Stomach (tissue), 9 donors: ENCODE data around the gene KLF8. TPM values are rescaled to one million over a fixed set of nuclear protein-coding genes. Genes with fewer than 3 reads are reported as not detected.

Source experiments
- DNase-seq, 2 donors: peaks; one replicate each; pipeline versions ENCODE4 v3.0.0 to v3.0.0-alpha.2; 2013 to 2019
- H3K27ac ChIP-seq, 5 donors: fragments of 200-600 bp in 4 of 5; sonication (generic) in 4 of 5; one replicate each; pipeline ENCODE4 v1.5.1; 2013 to 2019; ENCODE audit warnings: mild to moderate bottlenecking in 1 of 5, moderate library complexity in 1 of 5
- H3K27me3 ChIP-seq, 3 donors: fragments of 200-600 bp; sonication (generic); one replicate each; pipeline ENCODE4 v1.5.1; 2017 to 2019; ENCODE audit warnings: mixed run types in 1 of 3
- H3K36me3 ChIP-seq, 4 donors: fragments of 200-600 bp; sonication (generic); 1 replicate in 3 of 4; 2 replicates in 1 of 4; pipeline ENCODE4 v1.5.1; 2016 to 2019
- H3K4me1 ChIP-seq, 4 donors: fragments of 200-600 bp; sonication (generic); one replicate each; pipeline ENCODE4 v1.5.1; 2016 to 2019
- H3K4me3 ChIP-seq, 4 donors: fragments of 200-600 bp; sonication (generic) in 3 of 4; one replicate each; pipeline ENCODE4 v1.5.1; 2016 to 2019; ENCODE audit warnings: mild to moderate bottlenecking in 1 of 4
- H3K9me3 ChIP-seq, 4 donors: fragments of 200-600 bp; sonication (generic); one replicate each; pipeline ENCODE4 v1.5.1; 2016 to 2019
- EP300 ChIP-seq: sonication (generic); formaldehyde crosslinking; IDR thresholded peaks from one replicate; pipeline ENCODE4 v1.6.1; 2017; ENCODE audit warnings: antibody characterized with exemption
- POLR2A ChIP-seq, 4 donors: fragments of 450-650 bp; IDR thresholded peaks; one replicate each; pipeline ENCODE4 v1.6.1; 2016; ENCODE audit warnings: antibody characterized with exemption in 4 of 4, control low read depth in 2 of 4, mild to moderate bottlenecking in 1 of 4, moderate library complexity in 1 of 4
- POLR2AphosphoS5 ChIP-seq, 3 donors: sonication (generic); formaldehyde crosslinking; IDR thresholded peaks; one replicate each; pipeline ENCODE4 v1.6.1; 2016; ENCODE audit warnings: antibody characterized with exemption in 3 of 3
- WGBS, 5 donors: extraction: QIAGEN DNeasy Blood & Tissue Kit in 3 of 5; methylation state at CpG; one replicate each; pipeline versions ENCODE4 v1.1.5 to v1.1.7; 2013 to 2018; 5-methylcytosine and 5-hydroxymethylcytosine counted together
- intact Hi-C: fragments of 100-400 bp; cut with DNase I; formaldehyde crosslinking; loops from one replicate; pipeline ENCODE4 v1.15.1; 2023; ENCODE audit warnings: low total_unique reads
- polyA plus RNA-seq, 3 donors: library from polyadenylated mRNA; stranded (reverse); fragments of 200-250 nt; gene quantifications; one replicate each; pipeline ENCODE4 v1.2.3, GENCODE V29; 2013
- total RNA-seq, 5 donors: library from RNA; depleted of rRNA; stranded (reverse); fragments of >200 nt; gene quantifications; one replicate each; pipeline versions ENCODE4 v1.1.0 to v1.2.3, GENCODE V29; 2014 to 2016
- TF ChIP-seq, protein P1 (sequence below), 7 experiments: fragments of 450-650 bp in 4 of 7; fragments of 200-600 bp in 3 of 7; sonication (generic) in 3 of 7; IDR thresholded peaks; one replicate each; pipeline ENCODE4 v1.5.1; 2016 to 2019; ENCODE audit warnings: antibody characterized with exemption in 7 of 7, control low read depth in 2 of 7, mild to moderate bottlenecking in 1 of 7
- donor health status: healthy with polysubstance abuse.
- donor health status: Bipolar disorder and iron deficiency.
- donor health status: healthy.

KLF8 gene
- total and polyA plus RNA-seq, 8 donors = 0.29 to 15.2 (median 6.5) TPM

GRCh38 chrX:56284269-56284668, 52.1 kb downstream of the KLF8 start:
- H3K27ac ChIP-seq = no peak overlapping the region
- intact Hi-C loops = no loop called here
- H3K9me3 ChIP-seq = peaks cover 0 to 5% (median under 1%) of the 10 kb centered on the region in 4 donors
- H3K4me1 ChIP-seq = no peaks in the 10 kb centered on the region
- H3K4me3 ChIP-seq = no peak overlapping the region
- 83 to 94% (median 92%) methylated on average over 12 to 13 of the region's 13 CpGs for WGBS, 5 donors
- H3K36me3 ChIP-seq = peaks cover 0 to 23% (median 11%) of the 10 kb centered on the region in 4 donors
- no peak for TF ChIP-seq EP300
- no peak for TF ChIP-seq POLR2AphosphoS5 (IDR thresholded peaks at IDR 0.05)
- TF ChIP-seq POLR2A (IDR thresholded peaks at IDR 0.05) = no peak
- TF ChIP-seq, protein P1, sequence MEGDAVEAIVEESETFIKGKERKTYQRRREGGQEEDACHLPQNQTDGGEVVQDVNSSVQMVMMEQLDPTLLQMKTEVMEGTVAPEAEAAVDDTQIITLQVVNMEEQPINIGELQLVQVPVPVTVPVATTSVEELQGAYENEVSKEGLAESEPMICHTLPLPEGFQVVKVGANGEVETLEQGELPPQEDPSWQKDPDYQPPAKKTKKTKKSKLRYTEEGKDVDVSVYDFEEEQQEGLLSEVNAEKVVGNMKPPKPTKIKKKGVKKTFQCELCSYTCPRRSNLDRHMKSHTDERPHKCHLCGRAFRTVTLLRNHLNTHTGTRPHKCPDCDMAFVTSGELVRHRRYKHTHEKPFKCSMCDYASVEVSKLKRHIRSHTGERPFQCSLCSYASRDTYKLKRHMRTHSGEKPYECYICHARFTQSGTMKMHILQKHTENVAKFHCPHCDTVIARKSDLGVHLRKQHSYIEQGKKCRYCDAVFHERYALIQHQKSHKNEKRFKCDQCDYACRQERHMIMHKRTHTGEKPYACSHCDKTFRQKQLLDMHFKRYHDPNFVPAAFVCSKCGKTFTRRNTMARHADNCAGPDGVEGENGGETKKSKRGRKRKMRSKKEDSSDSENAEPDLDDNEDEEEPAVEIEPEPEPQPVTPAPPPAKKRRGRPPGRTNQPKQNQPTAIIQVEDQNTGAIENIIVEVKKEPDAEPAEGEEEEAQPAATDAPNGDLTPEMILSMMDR (IDR thresholded peaks at IDR 0.05) = no peak
- H3K27me3 ChIP-seq = peaks cover 0 to 4% (median 0%) of the 10 kb centered on the region in 3 donors
- DNase-seq = no peak

- WGBS, 5 donors = 45 to 87% (median 65%) methylated on average over 2 of the region's 2 CpGs
- Histone ChIP-seq H3K36me3 (peaks cover 0 to 27% (median 11%) of the 10 kb centered on the region in 4 donors), H3K9me3 (peaks cover 0 to 20% (median 5%) of the 10 kb centered on the region in 4 donors), H3K27ac (no peak overlapping the region), H3K4me3 (no peak overlapping the region), H3K4me1 (no peaks in the 10 kb centered on the region), H3K27me3 (no peaks in the 10 kb centered on the region)
- TF ChIP-seq POLR2AphosphoS5 (IDR thresholded peaks at IDR 0.05) = no peak
- no peak for TF ChIP-seq POLR2A (IDR thresholded peaks at IDR 0.05)
- TF ChIP-seq EP300 = no peak
- TF ChIP-seq, protein P1 (IDR thresholded peaks at IDR 0.05) = no peak
- intact Hi-C loops = no loop called here
- no peak for DNase-seq
Observed at GRCh38 chrX:56288608-56289007, 56.5 kb downstream of the KLF8 start.

- H3K27ac ChIP-seq = no peak overlapping the region
- WGBS, 5 donors = 60 to 93% (median 82%) methylated on average over 1 of the region's 1 CpG
- intact Hi-C loops = no loop called here
- no peaks in the 10 kb centered on the region for H3K27me3 ChIP-seq
- H3K36me3 ChIP-seq = peaks cover 0 to 21% (median 6%) of the 10 kb centered on the region in 4 donors
- no peak for TF ChIP-seq POLR2A (IDR thresholded peaks at IDR 0.05)
- TF ChIP-seq, protein P1 (IDR thresholded peaks at IDR 0.05) = no peak
- no peak for TF ChIP-seq EP300
- TF ChIP-seq POLR2AphosphoS5 (IDR thresholded peaks at IDR 0.05) = no peak
- DNase-seq = no peak
- H3K4me1 ChIP-seq = no peaks in the 10 kb centered on the region
- no peak overlapping the region for H3K4me3 ChIP-seq
- H3K9me3 ChIP-seq = peaks cover 0 to 20% (median 5%) of the 10 kb centered on the region in 4 donors
Observed at GRCh38 chrX:56289449-56289848, 57.3 kb downstream of the KLF8 start.

DNA sequence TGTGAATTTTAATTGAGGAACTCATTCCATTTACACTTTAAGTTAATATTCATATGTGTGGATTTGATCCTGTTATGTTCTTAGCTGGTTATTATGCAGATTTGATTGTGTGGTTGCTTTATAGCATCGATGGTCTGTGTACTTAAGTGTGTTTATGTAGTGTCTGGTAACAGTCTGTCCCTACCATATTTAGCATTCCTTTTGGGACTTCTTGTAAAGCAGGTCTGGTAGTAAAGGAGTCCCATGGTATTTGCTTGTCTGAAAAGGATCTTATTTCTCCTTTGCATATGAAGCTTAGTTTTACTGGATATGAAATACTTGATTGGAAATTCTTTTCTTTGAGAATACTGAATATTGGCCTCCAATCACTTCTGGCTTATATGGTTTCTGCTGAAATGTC, 76.6 kb downstream of the KLF8 start:
- intact Hi-C loops = no loop called here
- DNase-seq = no peak
- TF ChIP-seq EP300 (no peak), POLR2AphosphoS5 (IDR thresholded peaks at IDR 0.05) (no peak), POLR2A (IDR thresholded peaks at IDR 0.05) (no peak)
- TF ChIP-seq, protein P1 (IDR thresholded peaks at IDR 0.05) = no peak
- WGBS, 5 donors = 46 to 88% (median 71%) methylated on average over 1 of the region's 1 CpG
- Histone ChIP-seq H3K36me3 (no peaks in the 10 kb centered on the region), H3K9me3 (peaks cover 0 to 22% (median 5%) of the 10 kb centered on the region in 4 donors), H3K27ac (no peak overlapping the region), H3K27me3 (peaks cover 0 to 4% (median 0%) of the 10 kb centered on the region in 3 donors), H3K4me3 (no peak overlapping the region), H3K4me1 (no peaks in the 10 kb centered on the region)
